Left ventricle myocardium inferior (tissue), 1 donor: Measurements from ENCODE around the gene ANKRD1. TPM values are rescaled to one million over a fixed set of nuclear protein-coding genes. Genes with fewer than 3 reads are reported as not detected.
"Not testable (repeated sequence)": the region's sequence is repeated elsewhere in the genome, so short reads cannot be mapped to it uniquely, and the experiment has no call there.

ENCODE experiments used
- DNase-seq: peaks from one replicate; pipeline ENCODE4 v3.0.0-alpha.2; 2020
- H3K27ac ChIP-seq: fragments of 200-600 bp; replicated peaks from 2 replicates; pipeline ENCODE4 v1.8.0; 2021
- H3K27me3 ChIP-seq: fragments of 200-600 bp; 2 replicates; pipeline ENCODE4 v1.8.0; 2021; ENCODE audit warnings: low read depth
- H3K36me3 ChIP-seq: fragments of 200-600 bp; 2 replicates; pipeline ENCODE4 v1.8.0; 2021
- H3K4me1 ChIP-seq: fragments of 200-600 bp; 2 replicates; pipeline ENCODE4 v1.8.0; 2021
- H3K4me3 ChIP-seq: fragments of 200-600 bp; 2 replicates; pipeline ENCODE4 v1.8.0; 2021; ENCODE audit warnings: mild to moderate bottlenecking, moderate library complexity
- H3K9me3 ChIP-seq: fragments of 200-600 bp; replicated peaks from 2 replicates; pipeline ENCODE4 v1.8.0; 2021
- intact Hi-C: fragments of 100-400 bp; cut with micrococcal nuclease; formaldehyde crosslinking; loops from one replicate; pipeline ENCODE4 v1.11.0; 2022
- total RNA-seq: library from RNA; stranded (reverse); fragmentation: NEBNext Ultra II Directional; extraction: Animal tissue kit (Norgen Biotek cat#: 25700); gene quantifications from one replicate; pipeline ENCODE4 v1.2.1, GENCODE V29; 2021
- TF ChIP-seq, protein P1 (sequence below): fragments of 200-600 bp; IDR thresholded peaks from 2 replicates; pipeline ENCODE4 v1.8.0; 2021; ENCODE audit warnings: antibody characterized with exemption, mild to moderate bottlenecking, borderline replicate concordance
- donor health status: DM: no; HTN: yes; CAD: no; lungs with severe emphysema.

The ANKRD1 gene
- total RNA-seq, 1 donor from 2014 or later = 2,047 TPM

DNA sequence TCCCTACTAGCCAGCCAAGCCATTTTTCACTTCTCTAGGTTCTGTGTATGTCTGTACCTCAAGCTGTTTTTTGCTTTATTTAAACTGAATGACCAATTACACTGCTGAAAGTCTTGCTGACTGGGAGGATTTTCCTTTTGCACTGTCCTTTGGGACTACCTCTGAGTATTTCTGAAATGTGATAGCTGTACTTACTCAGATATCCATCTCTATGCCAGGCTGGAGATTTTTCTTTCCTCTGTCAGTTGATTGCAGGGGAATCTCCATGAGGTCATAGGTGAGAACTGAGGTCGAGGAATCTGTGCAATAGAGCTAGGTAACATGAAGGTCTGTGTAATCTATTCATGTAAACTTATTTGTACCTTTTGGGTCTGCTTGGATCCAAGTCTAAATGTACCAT lies 38.9 kb upstream of the ANKRD1 start:
- no peaks in the 10 kb centered on the region for H3K9me3 ChIP-seq
- no peak for DNase-seq
- H3K27me3 ChIP-seq = no peaks in the 10 kb centered on the region
- H3K4me1 ChIP-seq = peaks cover 22% of the 10 kb centered on the region
- no peaks in the 10 kb centered on the region for H3K36me3 ChIP-seq
- H3K4me3 ChIP-seq = no peak overlapping the region
- intact Hi-C loops = no loop called here
- TF ChIP-seq, protein P1, sequence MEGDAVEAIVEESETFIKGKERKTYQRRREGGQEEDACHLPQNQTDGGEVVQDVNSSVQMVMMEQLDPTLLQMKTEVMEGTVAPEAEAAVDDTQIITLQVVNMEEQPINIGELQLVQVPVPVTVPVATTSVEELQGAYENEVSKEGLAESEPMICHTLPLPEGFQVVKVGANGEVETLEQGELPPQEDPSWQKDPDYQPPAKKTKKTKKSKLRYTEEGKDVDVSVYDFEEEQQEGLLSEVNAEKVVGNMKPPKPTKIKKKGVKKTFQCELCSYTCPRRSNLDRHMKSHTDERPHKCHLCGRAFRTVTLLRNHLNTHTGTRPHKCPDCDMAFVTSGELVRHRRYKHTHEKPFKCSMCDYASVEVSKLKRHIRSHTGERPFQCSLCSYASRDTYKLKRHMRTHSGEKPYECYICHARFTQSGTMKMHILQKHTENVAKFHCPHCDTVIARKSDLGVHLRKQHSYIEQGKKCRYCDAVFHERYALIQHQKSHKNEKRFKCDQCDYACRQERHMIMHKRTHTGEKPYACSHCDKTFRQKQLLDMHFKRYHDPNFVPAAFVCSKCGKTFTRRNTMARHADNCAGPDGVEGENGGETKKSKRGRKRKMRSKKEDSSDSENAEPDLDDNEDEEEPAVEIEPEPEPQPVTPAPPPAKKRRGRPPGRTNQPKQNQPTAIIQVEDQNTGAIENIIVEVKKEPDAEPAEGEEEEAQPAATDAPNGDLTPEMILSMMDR = no peak
- H3K27ac ChIP-seq = peak overlapping the region; percentile 11

DNA sequence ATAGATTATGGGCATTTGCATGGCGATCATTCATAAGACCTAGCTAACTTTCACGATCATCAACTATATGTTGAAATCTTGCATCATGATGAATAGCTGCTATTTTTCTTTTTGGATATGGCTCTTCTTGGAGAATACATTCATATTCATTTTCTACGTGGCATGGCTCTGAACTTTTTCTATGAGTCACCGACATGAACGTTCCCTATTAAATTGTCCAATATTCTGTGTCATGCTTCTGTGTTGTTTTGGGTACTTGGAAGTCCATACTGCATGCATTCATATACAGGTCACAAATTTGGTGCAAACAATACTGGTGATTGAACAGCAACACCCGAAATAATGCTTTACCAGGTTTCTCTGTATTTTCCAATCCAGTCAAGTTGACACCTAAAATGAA lies 37.9 kb upstream of the ANKRD1 start:
- no peaks in the 10 kb centered on the region for H3K36me3 ChIP-seq
- no peaks in the 10 kb centered on the region for H3K9me3 ChIP-seq
- TF ChIP-seq, protein P1 = no peak
- no peak overlapping the region for H3K27ac ChIP-seq
- H3K4me1 ChIP-seq = peaks cover 11% of the 10 kb centered on the region
- H3K27me3 ChIP-seq = no peaks in the 10 kb centered on the region
- H3K4me3 ChIP-seq = no peak overlapping the region
- no peak for DNase-seq
- intact Hi-C loops = no loop called here

DNA sequence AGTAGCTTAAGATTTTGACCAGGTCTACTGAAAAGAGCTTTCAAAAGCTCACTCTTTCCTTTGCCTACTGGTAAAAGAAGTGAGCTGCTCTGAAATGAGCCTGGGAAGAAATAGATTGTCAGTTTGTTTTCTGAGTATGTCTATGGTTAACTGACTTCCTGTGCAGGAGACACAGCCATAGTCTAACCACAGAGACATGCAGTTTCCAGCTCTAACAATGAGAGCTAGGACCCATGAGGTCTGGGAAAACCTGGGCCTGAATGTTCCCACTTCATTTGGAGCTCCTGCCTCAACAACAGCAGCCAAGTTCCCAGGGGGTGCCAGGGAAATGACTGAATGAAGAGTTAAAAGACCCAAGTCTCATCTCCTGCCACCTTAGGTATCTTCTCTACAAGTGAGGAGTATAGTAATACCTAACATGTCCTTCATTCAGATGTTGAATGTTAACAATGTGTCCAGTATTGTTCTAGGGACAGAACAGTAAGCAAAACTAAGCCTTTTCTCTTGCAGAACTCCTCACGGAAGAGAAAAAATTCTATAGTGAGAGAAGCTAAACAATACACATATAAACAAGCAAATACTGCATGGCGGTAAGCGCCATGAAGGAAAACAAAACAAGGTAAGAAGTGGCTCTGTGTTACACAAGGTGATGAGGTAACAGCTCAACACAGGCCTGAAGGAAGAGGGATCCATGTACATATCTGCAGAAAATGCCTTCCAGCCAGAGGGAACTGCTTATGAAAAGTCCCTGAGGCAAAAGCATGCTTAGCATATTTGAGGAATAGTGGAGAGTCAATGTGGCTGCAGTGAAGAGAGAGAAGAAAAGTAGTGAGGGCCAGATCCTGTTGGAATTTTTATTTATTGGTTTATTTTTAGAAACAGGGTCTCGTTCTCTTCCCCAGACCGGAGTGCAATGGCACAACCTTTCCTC lies 26.4 kb upstream of the ANKRD1 start:
- no peak overlapping the region for H3K4me3 ChIP-seq
- intact Hi-C loops = no loop called here
- no peaks in the 10 kb centered on the region for H3K36me3 ChIP-seq
- no peak for DNase-seq
- no peaks in the 10 kb centered on the region for H3K27me3 ChIP-seq
- H3K9me3 ChIP-seq = peaks cover 26% of the 10 kb centered on the region
- no peaks in the 10 kb centered on the region for H3K4me1 ChIP-seq
- TF ChIP-seq, protein P1 = no peak
- H3K27ac ChIP-seq = no peak overlapping the region

DNA sequence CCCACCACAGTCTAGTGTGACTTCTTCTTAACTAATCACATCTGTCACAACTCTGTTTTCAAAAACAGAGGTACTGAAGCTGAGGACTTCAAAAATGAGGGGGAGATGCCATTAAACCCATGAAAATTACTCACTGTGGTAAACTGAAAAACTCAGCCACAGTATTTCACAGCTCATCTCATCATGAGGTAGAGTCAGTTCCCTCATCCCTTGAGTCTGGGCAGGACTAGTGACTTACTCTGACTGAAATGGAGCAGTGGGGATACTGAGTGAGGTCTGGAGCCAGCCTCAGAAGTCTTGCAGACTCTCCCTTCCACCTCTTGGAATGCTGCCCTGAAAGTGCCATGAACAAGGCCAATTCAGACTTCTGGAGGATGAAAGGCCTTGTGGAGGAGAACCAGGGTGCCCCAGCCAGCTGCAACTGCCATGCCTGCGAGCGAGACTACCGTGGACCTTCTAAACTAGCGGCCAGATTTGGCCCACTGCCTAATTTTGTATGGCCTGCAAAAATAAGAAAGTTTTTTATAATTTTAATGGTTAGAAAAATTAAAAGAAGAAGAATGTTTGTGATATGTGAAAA lies 24.7 kb upstream of the ANKRD1 start:
- Histone ChIP-seq H3K27me3 (no peaks in the 10 kb centered on the region), H3K9me3 (peaks cover 10% of the 10 kb centered on the region), H3K4me1 (no peaks in the 10 kb centered on the region), H3K4me3 (no peak overlapping the region), H3K36me3 (no peaks in the 10 kb centered on the region), H3K27ac (no peak overlapping the region)
- intact Hi-C loops = no loop called here
- DNase-seq = no peak
- TF ChIP-seq, protein P1 = no peak

DNA sequence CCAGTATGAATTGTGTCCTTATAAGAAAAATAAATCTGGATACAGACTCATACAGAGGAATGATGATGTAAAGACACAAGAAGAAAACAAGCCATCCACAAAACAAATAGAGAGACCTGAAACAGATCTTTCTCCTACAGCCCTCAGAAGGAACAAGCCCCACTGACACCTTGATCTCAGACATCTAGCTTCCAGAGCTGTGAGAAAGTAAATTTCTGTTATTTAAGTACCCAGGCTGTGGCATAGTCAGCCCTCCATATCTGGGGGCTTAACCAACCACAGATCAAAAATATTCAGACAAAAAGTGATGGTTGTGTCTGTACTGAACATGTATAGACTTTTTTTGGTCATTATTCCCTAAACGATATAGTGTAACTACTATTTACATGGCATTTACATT lies 23.9 kb upstream of the ANKRD1 start:
- no peaks in the 10 kb centered on the region for H3K27me3 ChIP-seq
- H3K4me3 ChIP-seq = no peak overlapping the region
- intact Hi-C loops = no loop called here
- DNase-seq = no peak
- no peak overlapping the region for H3K27ac ChIP-seq
- TF ChIP-seq, protein P1 = no peak
- H3K9me3 ChIP-seq = peaks cover 2% of the 10 kb centered on the region
- no peaks in the 10 kb centered on the region for H3K4me1 ChIP-seq
- H3K36me3 ChIP-seq = no peaks in the 10 kb centered on the region

DNA sequence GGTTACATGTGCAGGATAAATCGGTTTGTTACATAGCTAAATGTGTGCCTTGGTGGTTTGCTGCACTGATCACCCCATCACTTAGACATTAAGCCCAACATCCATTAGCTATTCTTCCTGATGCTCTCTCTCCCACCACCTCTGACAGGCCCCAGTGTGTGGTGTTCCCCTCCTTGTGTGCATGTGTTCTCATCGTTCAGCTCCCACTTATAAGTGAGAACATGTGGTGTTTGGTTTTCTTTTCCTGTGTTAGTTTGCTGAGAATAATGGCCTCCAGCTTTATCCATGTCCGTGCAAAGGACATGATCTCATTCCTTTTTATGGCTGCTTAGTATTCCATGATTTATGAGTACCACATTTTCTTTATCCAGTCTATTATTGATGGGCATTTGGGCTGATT lies 22.1 kb upstream of the ANKRD1 start:
- H3K27ac ChIP-seq, DNase-seq, H3K9me3 ChIP-seq, H3K36me3 ChIP-seq, H3K4me1 ChIP-seq, H3K27me3 ChIP-seq, H3K4me3 ChIP-seq, intact Hi-C loops: not testable (repeated sequence)
